A673 (cell line): Measurements from ENCODE around the gene TF. TPM values are rescaled to one million over a fixed set of nuclear protein-coding genes. Genes with fewer than 3 reads are reported as not detected.

Experiments used
- BruUV-seq: library from RNA; stranded (reverse); fragments of 400-500 nt; replicated peaks from 2 replicates; lab custom pipeline; 2021; lab: Mats Ljungman, UMichigan
- CTCF ChIA-PET: fragments of 300-600 bp; sonication (Branson Sonifier 250); formaldehyde crosslinking; loops from one replicate; lab custom pipeline; 2022; ENCODE audit warnings: antibody characterized with exemption; lab: Charles Lee
- POLR2A ChIA-PET: fragments of 300-600 bp; sonication (Branson Sonifier 250); formaldehyde crosslinking; loops from one replicate; lab custom pipeline; 2022; ENCODE audit warnings: antibody characterized with exemption; ENCODE audit not compliant: low non-redundant PET; lab: Charles Lee
- DNase-seq: peaks from one replicate; pipeline ENCODE4 v3.0.0-alpha.2; 2015; ENCODE audit warnings: low spot score
- H3K27ac ChIP-seq: fragments of 200-600 bp; sonication (generic); 2 replicates; pipeline ENCODE4 v1.5.1; 2016; ENCODE audit warnings: mixed run types, low read depth, mild to moderate bottlenecking, mixed read lengths, antibody characterized with exemption, low read length; ENCODE audit not compliant: poor library complexity, severe bottlenecking
- H3K27me3 ChIP-seq: fragments of 200-600 bp; sonication (generic); replicated peaks from 2 replicates; pipeline ENCODE4 v1.6.1; 2017; ENCODE audit warnings: mixed run types, low read depth, mild to moderate bottlenecking, mixed read lengths, antibody characterized with exemption, low read length; ENCODE audit not compliant: insufficient read depth, poor library complexity
- H3K36me3 ChIP-seq: fragments of 200-600 bp; sonication (generic); 2 replicates; pipeline ENCODE4 v1.6.1; 2016; ENCODE audit warnings: mixed run types, mild to moderate bottlenecking, mixed read lengths, antibody characterized with exemption, low read length; ENCODE audit not compliant: insufficient read depth, poor library complexity, severe bottlenecking
- H3K4me1 ChIP-seq: fragments of 200-600 bp; sonication (generic); 2 replicates; pipeline ENCODE4 v1.6.1; 2017; ENCODE audit warnings: mixed run types, mild to moderate bottlenecking, mixed read lengths, antibody characterized with exemption, low read length; ENCODE audit not compliant: insufficient read depth, poor library complexity, severe bottlenecking
- H3K4me3 ChIP-seq: fragments of 200-600 bp; sonication (generic); 2 replicates; pipeline ENCODE4 v1.5.1; 2016; ENCODE audit warnings: low read depth, mixed run types, mild to moderate bottlenecking, mixed read lengths, low read length; ENCODE audit not compliant: poor library complexity, severe bottlenecking
- H3K9me3 ChIP-seq: fragments of 200-600 bp; sonication (generic); 2 replicates; pipeline ENCODE4 v1.6.1; 2016; ENCODE audit warnings: mixed run types, low read depth, mild to moderate bottlenecking, mixed read lengths, antibody characterized with exemption, low read length; ENCODE audit not compliant: poor library complexity, severe bottlenecking
- CTCF ChIP-seq: fragments of 300-800, 200-600 bp; sonication (generic); conservative IDR thresholded peaks from 2 replicates; pipeline ENCODE4 v1.5.1; 2017; ENCODE audit warnings: low read depth, mild to moderate bottlenecking, antibody characterized with exemption, low read length, moderate library complexity, mixed read lengths
- EZH2 ChIP-seq: fragments of 200-600 bp; sonication (generic); IDR thresholded peaks from 2 replicates; pipeline ENCODE4 v1.6.1; 2017; ENCODE audit warnings: borderline replicate concordance, low read depth, mild to moderate bottlenecking, mixed read lengths, antibody characterized with exemption, low read length; ENCODE audit not compliant: poor library complexity, severe bottlenecking
- intact Hi-C: fragments of 100-400 bp; cut with micrococcal nuclease; formaldehyde crosslinking; loops from one replicate; pipeline ENCODE4 v1.10.0; 2022; ENCODE audit not compliant: unreplicated experiment
- total RNA-seq: library from RNA; stranded (reverse); gene quantifications from 2 replicates; pipeline ENCODE4 v1.2.3, GENCODE V29; 2021

TF gene
- total RNA-seq, 1 experiment from 2014 or later, result 0.11 TPM

DNA sequence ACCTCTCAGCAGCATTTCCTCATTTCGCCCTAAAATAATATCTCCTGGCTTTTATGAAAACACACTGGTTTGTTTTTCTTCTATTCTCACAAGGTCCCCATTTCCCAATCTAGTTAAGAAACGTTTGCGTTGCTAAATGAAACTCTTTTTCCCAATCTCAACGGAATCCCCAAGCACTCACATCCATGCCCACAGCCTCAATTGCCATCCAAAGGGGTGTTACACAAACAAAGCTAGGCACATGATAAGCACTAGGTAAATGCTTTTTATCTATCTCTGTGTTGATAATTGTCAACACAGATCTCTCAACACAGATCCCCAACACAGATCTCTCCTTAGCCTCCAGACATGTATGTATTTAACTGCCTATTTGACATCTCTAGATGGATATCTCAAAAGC lies 35.2 kb upstream of the TF start:
- H3K9me3 ChIP-seq, result no peaks in the 10 kb centered on the region
- H3K36me3 ChIP-seq, result no peaks in the 10 kb centered on the region
- H3K27me3 ChIP-seq, result peaks cover 78% of the 10 kb centered on the region
- BruUV-seq, result no TSS peak
- CTCF ChIA-PET, result no interaction called here
- no peaks in the 10 kb centered on the region for H3K4me1 ChIP-seq
- no peak overlapping the region for H3K4me3 ChIP-seq
- TF ChIP-seq EZH2 (no peak), CTCF (no peak)
- intact Hi-C loops, result no loop called here
- H3K27ac ChIP-seq, result no peak overlapping the region
- POLR2A ChIA-PET, result no interaction called here
- DNase-seq, result no peak

DNA sequence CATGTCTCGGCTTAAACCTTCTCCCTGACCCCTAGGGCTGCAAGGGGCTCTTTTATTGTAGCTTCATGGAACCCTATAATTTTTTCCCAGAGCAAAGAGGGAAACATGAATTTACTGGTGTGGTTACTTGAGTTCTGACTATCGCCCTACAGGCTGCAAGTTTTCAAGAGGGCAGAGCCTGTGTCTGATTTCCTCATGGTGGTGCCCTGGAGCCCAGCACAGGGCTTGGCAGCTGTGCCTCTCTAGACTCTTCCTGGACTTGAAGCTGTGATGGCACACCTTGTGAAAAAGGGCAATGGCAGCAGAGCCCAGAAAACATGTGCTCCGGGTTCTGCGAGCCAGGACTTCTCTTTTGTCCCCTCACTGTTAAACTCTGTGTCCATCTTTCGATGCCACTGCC lies 34.2 kb upstream of the TF start:
- CTCF ChIA-PET, result no interaction called here
- BruUV-seq, result no TSS peak

GRCh38 chr3:133713347-133713746 lies 32.8 kb upstream of the TF start:
- Histone ChIP-seq H3K27me3 (peaks cover 78% of the 10 kb centered on the region), H3K4me3 (no peak overlapping the region), H3K36me3 (no peaks in the 10 kb centered on the region), H3K4me1 (no peaks in the 10 kb centered on the region), H3K27ac (no peak overlapping the region), H3K9me3 (no peaks in the 10 kb centered on the region)
- ChIA-PET CTCF (no interaction called here), POLR2A (no interaction called here)
- BruUV-seq, result no TSS peak
- no peak for DNase-seq
- no peak for TF ChIP-seq CTCF
- no peak for TF ChIP-seq EZH2
- intact Hi-C loops, result no loop called here

More for the DNA sequence above, 34.2 kb upstream of the TF start:
- Histone ChIP-seq H3K27ac (no peak overlapping the region), H3K4me3 (no peak overlapping the region), H3K27me3 (peaks cover 79% of the 10 kb centered on the region), H3K9me3 (no peaks in the 10 kb centered on the region), H3K4me1 (no peaks in the 10 kb centered on the region), H3K36me3 (no peaks in the 10 kb centered on the region)
- no peak for DNase-seq
- intact Hi-C loops, result no loop called here
- no peak for TF ChIP-seq CTCF
- no peak for TF ChIP-seq EZH2
- POLR2A ChIA-PET, result no interaction called here
